ENCODE results near the gene TMX1. TPM values are rescaled to one million over a fixed set of nuclear protein-coding genes. Genes with fewer than 3 reads are reported as not detected.

The TMX1 gene
- total RNA-seq, 4 donors from 2014 or later = 24.0 to 48.8 (median 36.2) TPM

- intact Hi-C loops (cut with DNase I) = no loop called here
- TF ChIP-seq CTCF (IDR thresholded peaks at IDR 0.05) (no peak), POLR2A (IDR thresholded peaks at IDR 0.05) (no peak)
- WGBS, 2 donors = 100% methylated on average over 1 of the region's 1 CpG
- Histone ChIP-seq H3K4me3 (no peak overlapping the region), H3K27me3 (no peaks in the 10 kb centered on the region), H3K9me3 (no peaks in the 10 kb centered on the region), H3K27ac (no peak overlapping the region), H3K36me3 (peaks cover 0 to 57% (median 0%) of the 10 kb centered on the region in 3 donors), H3K4me1 (no peaks in the 10 kb centered on the region)
- no peak for DNase-seq
These were observed 18.2 kb downstream of the TMX1 start for GRCh38 chr14:51258280-51258679.

- Histone ChIP-seq H3K4me3 (no peak overlapping the region), H3K36me3 (peaks cover 0 to 52% (median 0%) of the 10 kb centered on the region in 3 donors), H3K9me3 (no peaks in the 10 kb centered on the region), H3K27me3 (no peaks in the 10 kb centered on the region), H3K4me1 (no peaks in the 10 kb centered on the region), H3K27ac (no peak overlapping the region)
- no peak for TF ChIP-seq CTCF (IDR thresholded peaks at IDR 0.05)
- no peak for TF ChIP-seq POLR2A (IDR thresholded peaks at IDR 0.05)
- no peak for DNase-seq
- intact Hi-C loops (cut with DNase I) = no loop called here
These were observed 18.7 kb downstream of the TMX1 start for GRCh38 chr14:51258788-51259187.

- H3K9me3 ChIP-seq = no peaks in the 10 kb centered on the region
- DNase-seq = no peak
- TF ChIP-seq POLR2A (IDR thresholded peaks at IDR 0.05) (no peak), CTCF (IDR thresholded peaks at IDR 0.05) (no peak)
- 89 to 91% methylated on average over 3 of the region's 3 CpGs for WGBS, 2 donors
- no peak overlapping the region for H3K4me3 ChIP-seq
- no peak overlapping the region for H3K27ac ChIP-seq
- no peaks in the 10 kb centered on the region for H3K4me1 ChIP-seq
- H3K27me3 ChIP-seq = no peaks in the 10 kb centered on the region
- intact Hi-C loops (cut with DNase I) = no loop called here
- H3K36me3 ChIP-seq = peaks cover 0 to 47% (median 0%) of the 10 kb centered on the region in 3 donors
These were observed 20.2 kb downstream of the TMX1 start for GRCh38 chr14:51260225-51260624.

GRCh38 chr14:51261151-51261550 lies 21.1 kb downstream of the TMX1 start:
- DNase-seq = no peak
- Histone ChIP-seq H3K9me3 (no peaks in the 10 kb centered on the region), H3K36me3 (peaks cover 0 to 40% (median 0%) of the 10 kb centered on the region in 3 donors), H3K4me3 (no peak overlapping the region), H3K27me3 (no peaks in the 10 kb centered on the region), H3K4me1 (no peaks in the 10 kb centered on the region), H3K27ac (no peak overlapping the region)
- WGBS, 2 donors = 94 to 100% methylated on average over 2 of the region's 2 CpGs
- TF ChIP-seq CTCF (IDR thresholded peaks at IDR 0.05) (no peak), POLR2A (IDR thresholded peaks at IDR 0.05) (no peak)
- intact Hi-C loops (cut with DNase I) = no loop called here

- Histone ChIP-seq H3K4me1 (no peaks in the 10 kb centered on the region), H3K36me3 (peaks cover 0 to 23% (median 0%) of the 10 kb centered on the region in 3 donors), H3K4me3 (no peak overlapping the region), H3K27ac (no peak overlapping the region), H3K9me3 (no peaks in the 10 kb centered on the region), H3K27me3 (no peaks in the 10 kb centered on the region)
- WGBS, 2 donors = 85 to 90% methylated on average over 2 of the region's 2 CpGs
- no peak for DNase-seq
- intact Hi-C loops (cut with DNase I) = no loop called here
- TF ChIP-seq CTCF (IDR thresholded peaks at IDR 0.05) = no peak
- TF ChIP-seq POLR2A (IDR thresholded peaks at IDR 0.05) = no peak
These were observed 22.8 kb downstream of the TMX1 start for GRCh38 chr14:51262868-51263267.

All from esophagus squamous epithelium (tissue), 5 donors.